ENCODE data around the gene ACVR1B.

DNA sequence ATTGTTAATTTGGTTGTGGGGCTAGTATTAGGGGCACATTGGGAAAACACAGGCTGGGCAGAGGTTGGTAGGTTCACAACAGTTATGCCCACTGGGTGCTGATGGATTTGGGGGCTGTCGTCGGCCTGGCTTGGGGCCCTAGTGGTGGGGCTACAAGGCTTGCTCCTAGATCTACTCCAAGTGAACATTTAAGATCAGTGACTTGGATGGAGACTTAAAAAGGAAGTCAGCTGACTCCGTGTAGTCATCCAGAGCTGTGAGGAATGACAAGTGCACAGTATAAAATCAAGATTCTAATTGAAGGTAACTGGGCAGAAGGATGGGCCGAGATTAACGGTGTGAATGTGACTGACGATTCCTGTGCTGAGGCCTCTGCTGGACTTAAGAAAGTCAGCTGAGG is 86.9 kb downstream of the ACVR1B start:
- TF ChIP-seq RAD21 (IDR thresholded peaks at IDR 0.05) (no peak), TAF1 (conservative IDR thresholded peaks at IDR 0.05) (no peak)
- TF ChIP-seq, protein P1, sequence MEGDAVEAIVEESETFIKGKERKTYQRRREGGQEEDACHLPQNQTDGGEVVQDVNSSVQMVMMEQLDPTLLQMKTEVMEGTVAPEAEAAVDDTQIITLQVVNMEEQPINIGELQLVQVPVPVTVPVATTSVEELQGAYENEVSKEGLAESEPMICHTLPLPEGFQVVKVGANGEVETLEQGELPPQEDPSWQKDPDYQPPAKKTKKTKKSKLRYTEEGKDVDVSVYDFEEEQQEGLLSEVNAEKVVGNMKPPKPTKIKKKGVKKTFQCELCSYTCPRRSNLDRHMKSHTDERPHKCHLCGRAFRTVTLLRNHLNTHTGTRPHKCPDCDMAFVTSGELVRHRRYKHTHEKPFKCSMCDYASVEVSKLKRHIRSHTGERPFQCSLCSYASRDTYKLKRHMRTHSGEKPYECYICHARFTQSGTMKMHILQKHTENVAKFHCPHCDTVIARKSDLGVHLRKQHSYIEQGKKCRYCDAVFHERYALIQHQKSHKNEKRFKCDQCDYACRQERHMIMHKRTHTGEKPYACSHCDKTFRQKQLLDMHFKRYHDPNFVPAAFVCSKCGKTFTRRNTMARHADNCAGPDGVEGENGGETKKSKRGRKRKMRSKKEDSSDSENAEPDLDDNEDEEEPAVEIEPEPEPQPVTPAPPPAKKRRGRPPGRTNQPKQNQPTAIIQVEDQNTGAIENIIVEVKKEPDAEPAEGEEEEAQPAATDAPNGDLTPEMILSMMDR (IDR thresholded peaks at IDR 0.05; ENCODE audit: low read depth, low read length, missing input control): no peak

Measured in liver (tissue), 3 donors.